WERI-Rb-1 (cell line): ENCODE results near the gene RAC2.
"Not testable (repeated sequence)": the region's sequence is repeated elsewhere in the genome, so short reads cannot be mapped to it uniquely, and the experiment has no call there.

Source experiments
- DNase-seq: peaks from one replicate; pipeline ENCODE4 v3.0.0-alpha.2; 2020
- H3K27ac ChIP-seq: fragments of 250-450 bp; sonication (Bioruptor Pico); 2 replicates; pipeline ENCODE4 v1.5.1; 2020; ENCODE audit warnings: mild to moderate bottlenecking, moderate library complexity
- H3K27me3 ChIP-seq: fragments of 250-450 bp; sonication (Bioruptor Pico); 2 replicates; pipeline ENCODE4 v1.5.1; 2021; ENCODE audit warnings: mild to moderate bottlenecking, low read depth, moderate library complexity; ENCODE audit not compliant: insufficient read depth, severe bottlenecking
- H3K36me3 ChIP-seq: fragments of 250-450 bp; sonication (Bioruptor Pico); 2 replicates; pipeline ENCODE4 v1.5.1; 2020; ENCODE audit warnings: mild to moderate bottlenecking, moderate library complexity
- H3K4me3 ChIP-seq: 2 replicates; pipeline ENCODE4 v1.5.1; 2011; ENCODE audit warnings: low read depth, mild to moderate bottlenecking, control low read depth, low read length
- H3K9me3 ChIP-seq: fragments of 250-450 bp; sonication (Bioruptor Pico); 2 replicates; pipeline ENCODE4 v1.5.1; 2021; ENCODE audit warnings: mild to moderate bottlenecking, moderate library complexity; ENCODE audit not compliant: severe bottlenecking
- TF ChIP-seq, protein P1 (sequence below): IDR thresholded peaks from 2 replicates; pipeline ENCODE4 v1.5.1; 2011; ENCODE audit warnings: low read depth, mild to moderate bottlenecking, control low read depth, inconsistent platforms, low read length

RAC2 gene

GRCh38 chr22:37233751-37234631 lies 10.1 kb downstream of the RAC2 start:
- no peaks in the 10 kb centered on the region for H3K36me3 ChIP-seq
- H3K27ac ChIP-seq = no peak overlapping the region
- TF ChIP-seq, protein P1, sequence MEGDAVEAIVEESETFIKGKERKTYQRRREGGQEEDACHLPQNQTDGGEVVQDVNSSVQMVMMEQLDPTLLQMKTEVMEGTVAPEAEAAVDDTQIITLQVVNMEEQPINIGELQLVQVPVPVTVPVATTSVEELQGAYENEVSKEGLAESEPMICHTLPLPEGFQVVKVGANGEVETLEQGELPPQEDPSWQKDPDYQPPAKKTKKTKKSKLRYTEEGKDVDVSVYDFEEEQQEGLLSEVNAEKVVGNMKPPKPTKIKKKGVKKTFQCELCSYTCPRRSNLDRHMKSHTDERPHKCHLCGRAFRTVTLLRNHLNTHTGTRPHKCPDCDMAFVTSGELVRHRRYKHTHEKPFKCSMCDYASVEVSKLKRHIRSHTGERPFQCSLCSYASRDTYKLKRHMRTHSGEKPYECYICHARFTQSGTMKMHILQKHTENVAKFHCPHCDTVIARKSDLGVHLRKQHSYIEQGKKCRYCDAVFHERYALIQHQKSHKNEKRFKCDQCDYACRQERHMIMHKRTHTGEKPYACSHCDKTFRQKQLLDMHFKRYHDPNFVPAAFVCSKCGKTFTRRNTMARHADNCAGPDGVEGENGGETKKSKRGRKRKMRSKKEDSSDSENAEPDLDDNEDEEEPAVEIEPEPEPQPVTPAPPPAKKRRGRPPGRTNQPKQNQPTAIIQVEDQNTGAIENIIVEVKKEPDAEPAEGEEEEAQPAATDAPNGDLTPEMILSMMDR = no peak
- H3K4me3 ChIP-seq = no peak overlapping the region
- DNase-seq = no peak
- H3K27me3 ChIP-seq = no peaks in the 10 kb centered on the region
- H3K9me3 ChIP-seq = no peaks in the 10 kb centered on the region

DNA sequence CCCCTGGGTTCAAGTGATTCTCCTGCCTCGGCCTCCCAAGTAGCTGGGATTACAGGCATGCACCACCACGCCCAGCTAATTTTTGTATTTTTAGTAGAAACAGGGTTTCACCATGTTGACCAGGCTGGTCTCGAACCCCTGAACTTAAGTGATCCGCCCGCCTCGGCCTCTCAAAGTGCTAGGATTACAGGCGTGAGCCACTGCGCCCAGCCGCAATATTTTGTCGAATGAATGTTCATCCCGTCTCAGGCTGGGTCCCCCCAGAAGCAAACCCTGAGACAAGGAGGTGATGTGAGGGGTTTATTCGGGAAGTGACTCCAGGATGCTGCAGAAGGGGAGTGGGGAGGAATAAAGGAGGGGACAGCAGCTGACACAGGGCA lies 10.7 kb downstream of the RAC2 start:
- DNase-seq, H3K27ac ChIP-seq, H3K4me3 ChIP-seq, H3K27me3 ChIP-seq, H3K36me3 ChIP-seq, H3K9me3 ChIP-seq: not testable (repeated sequence)

DNA sequence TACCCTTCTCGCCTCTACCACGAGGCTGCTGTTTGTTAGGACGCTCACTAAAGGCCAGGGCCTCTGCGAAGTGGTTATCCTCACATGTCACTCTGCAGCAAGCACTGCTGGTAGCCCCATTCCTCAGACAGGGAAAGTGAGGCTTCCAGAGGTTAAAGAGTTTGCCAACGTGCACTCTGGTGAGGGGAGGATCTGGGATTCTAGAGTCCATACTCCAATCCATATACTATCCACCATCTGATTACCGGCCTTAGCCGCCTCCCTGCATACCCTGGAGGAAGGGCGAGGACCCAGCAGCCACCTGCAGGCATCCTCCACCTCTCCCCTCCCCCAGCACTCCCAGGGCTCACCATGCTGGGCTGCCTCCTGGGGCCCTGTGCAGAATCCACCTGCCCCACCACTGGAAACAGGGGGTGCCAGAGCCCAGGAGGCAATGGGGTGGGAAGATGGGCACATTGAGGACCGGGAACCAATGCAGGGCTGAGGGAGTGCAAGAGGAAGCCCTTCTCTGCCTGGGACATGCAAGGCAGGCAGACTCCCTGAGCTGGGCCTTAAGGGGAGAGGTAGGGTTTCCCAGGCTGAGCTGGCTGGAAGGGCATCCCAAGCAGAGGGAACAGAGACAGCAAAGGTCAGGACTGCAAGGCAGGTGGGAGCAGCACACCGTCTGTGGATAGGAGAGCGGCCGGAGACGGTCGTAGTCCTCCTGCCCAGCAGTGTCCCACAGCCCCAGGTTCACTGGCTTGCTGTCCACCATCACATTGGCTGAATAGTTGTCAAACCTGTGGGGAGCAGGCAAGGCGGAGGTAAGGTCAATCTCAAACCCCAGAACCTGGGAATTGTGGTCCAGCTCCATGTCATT lies 11.7 kb downstream of the RAC2 start:
- no peak for DNase-seq
- no peaks in the 10 kb centered on the region for H3K36me3 ChIP-seq
- H3K4me3 ChIP-seq = no peak overlapping the region
- H3K27ac ChIP-seq = no peak overlapping the region
- H3K9me3 ChIP-seq = no peaks in the 10 kb centered on the region
- TF ChIP-seq, protein P1 = no peak
- H3K27me3 ChIP-seq = no peaks in the 10 kb centered on the region

GRCh38 chr22:37231406-37232139 lies 12.5 kb downstream of the RAC2 start:
- H3K36me3 ChIP-seq = no peaks in the 10 kb centered on the region
- no peaks in the 10 kb centered on the region for H3K9me3 ChIP-seq
- TF ChIP-seq, protein P1 = no peak
- H3K27ac ChIP-seq = no peak overlapping the region
- DNase-seq = no peak
- no peak overlapping the region for H3K4me3 ChIP-seq
- H3K27me3 ChIP-seq = no peaks in the 10 kb centered on the region

DNA sequence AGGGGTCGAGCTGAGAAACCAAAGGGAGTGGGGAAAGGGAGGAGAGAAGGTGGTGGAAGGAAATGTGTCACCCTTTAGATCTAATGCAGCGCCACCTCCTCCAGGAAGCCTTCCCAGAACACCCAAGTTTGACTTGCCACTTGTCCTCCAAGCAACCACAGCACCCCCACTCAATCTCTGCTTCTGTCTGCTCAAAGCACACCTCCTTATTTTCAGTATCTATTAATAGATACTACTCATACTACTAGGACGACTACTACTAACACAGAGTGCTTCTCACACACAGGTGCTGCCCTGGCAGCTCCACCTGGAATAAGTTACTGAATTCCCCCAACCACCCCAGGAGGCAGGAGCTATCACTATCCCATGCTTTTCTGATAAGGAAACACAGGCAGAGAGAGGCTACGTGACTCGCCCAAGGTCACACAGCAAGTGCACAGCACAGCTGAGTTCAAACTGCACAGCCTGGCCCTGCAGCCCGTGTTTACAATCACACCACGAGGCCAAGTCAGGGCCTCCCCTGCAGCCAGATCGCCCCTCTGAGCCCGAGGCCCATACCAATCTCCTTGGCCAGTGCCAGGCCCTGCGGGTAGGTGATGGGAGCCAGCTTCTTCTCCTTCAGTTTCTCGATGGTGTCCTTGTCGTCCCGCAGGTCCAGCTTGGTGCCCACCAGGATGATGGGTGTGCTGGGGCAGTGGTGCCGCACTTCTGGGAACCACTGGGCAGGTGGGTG lies 13.2 kb downstream of the RAC2 start:
- H3K36me3 ChIP-seq = no peaks in the 10 kb centered on the region
- H3K4me3 ChIP-seq = no peak overlapping the region
- H3K9me3 ChIP-seq = no peaks in the 10 kb centered on the region
- DNase-seq = no peak
- no peak overlapping the region for H3K27ac ChIP-seq
- TF ChIP-seq, protein P1 = no peak
- H3K27me3 ChIP-seq = no peaks in the 10 kb centered on the region
